ENCODE measurements around the gene ACTRT2.

ACTRT2 gene

DNA sequence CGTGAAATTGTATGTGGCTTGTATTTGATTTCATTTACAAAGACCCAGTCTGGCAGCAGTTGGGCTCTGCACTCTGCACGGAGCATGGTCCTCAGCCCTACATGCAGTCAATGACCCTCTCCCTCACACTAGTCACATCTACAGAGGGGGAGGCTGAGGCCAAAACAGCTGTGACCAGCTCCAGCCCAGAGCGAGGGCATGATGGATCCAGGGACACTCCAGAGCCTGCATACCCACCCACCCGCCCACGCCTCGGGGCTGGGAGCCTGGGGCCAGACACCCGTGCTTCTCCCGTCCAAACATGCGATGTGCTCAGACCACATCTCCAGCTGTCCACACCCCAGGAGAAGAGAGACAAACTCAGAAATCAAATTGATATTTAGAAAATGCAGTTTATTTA, 33.8 kb downstream of the ACTRT2 start:
- no peaks in the 10 kb centered on the region for H3K4me1 ChIP-seq (ENCODE audit: control insufficient read depth in 2 of 2, insufficient read depth in 2 of 2, low read length in 2 of 2)
- no peak overlapping the region for H3K4me3 ChIP-seq (ENCODE audit: low read length in 2 of 2)
- H3K9me3 ChIP-seq (ENCODE audit: control insufficient read depth in 2 of 2, low read length in 2 of 2) = no peaks in the 10 kb centered on the region
- H3K9ac ChIP-seq (ENCODE audit: low read depth in 1 of 2, low read length in 2 of 2) = no peak overlapping the region
- H3K27me3 ChIP-seq (ENCODE audit: control insufficient read depth in 2 of 2, insufficient read depth in 2 of 2, low read length in 2 of 2) = peaks cover 5 to 7% of the 10 kb centered on the region in 2 donors
- no peak overlapping the region for H3K27ac ChIP-seq (ENCODE audit: low read depth in 2 of 2, low read length in 2 of 2)
- H3K36me3 ChIP-seq (ENCODE audit: control insufficient read depth in 2 of 2, insufficient read depth in 2 of 2, low read length in 2 of 2) = no peaks in the 10 kb centered on the region

DNA sequence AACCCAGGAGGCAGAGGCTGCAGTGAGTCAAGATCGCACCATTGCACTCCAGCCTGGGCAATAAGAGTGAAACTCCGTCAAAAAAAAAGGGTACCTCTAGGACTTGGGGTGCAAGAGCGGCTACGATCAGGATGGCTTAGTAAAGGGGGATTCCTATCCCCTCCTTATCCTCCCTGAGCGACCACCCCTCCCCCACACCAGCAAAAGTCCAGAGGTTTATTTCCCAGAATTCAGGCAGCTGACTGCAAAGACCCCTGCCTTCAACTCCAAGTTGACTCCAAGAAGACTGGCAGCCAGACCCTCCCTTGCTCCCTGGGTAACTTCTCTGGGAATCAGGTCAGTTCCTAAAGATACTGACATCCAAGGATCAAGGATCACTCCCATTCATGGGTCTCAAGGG, 35.4 kb downstream of the ACTRT2 start:
- Histone ChIP-seq H3K27ac (ENCODE audit: low read depth in 2 of 2, low read length in 2 of 2) (no peak overlapping the region), H3K4me3 (ENCODE audit: low read length in 2 of 2) (no peak overlapping the region), H3K36me3 (ENCODE audit: control insufficient read depth in 2 of 2, insufficient read depth in 2 of 2, low read length in 2 of 2) (no peaks in the 10 kb centered on the region), H3K27me3 (ENCODE audit: control insufficient read depth in 2 of 2, insufficient read depth in 2 of 2, low read length in 2 of 2) (peaks cover 7 to 10% of the 10 kb centered on the region in 2 donors), H3K9me3 (ENCODE audit: control insufficient read depth in 2 of 2, low read length in 2 of 2) (no peaks in the 10 kb centered on the region), H3K9ac (ENCODE audit: low read depth in 1 of 2, low read length in 2 of 2) (no peak overlapping the region), H3K4me1 (ENCODE audit: control insufficient read depth in 2 of 2, insufficient read depth in 2 of 2, low read length in 2 of 2) (no peaks in the 10 kb centered on the region)

DNA sequence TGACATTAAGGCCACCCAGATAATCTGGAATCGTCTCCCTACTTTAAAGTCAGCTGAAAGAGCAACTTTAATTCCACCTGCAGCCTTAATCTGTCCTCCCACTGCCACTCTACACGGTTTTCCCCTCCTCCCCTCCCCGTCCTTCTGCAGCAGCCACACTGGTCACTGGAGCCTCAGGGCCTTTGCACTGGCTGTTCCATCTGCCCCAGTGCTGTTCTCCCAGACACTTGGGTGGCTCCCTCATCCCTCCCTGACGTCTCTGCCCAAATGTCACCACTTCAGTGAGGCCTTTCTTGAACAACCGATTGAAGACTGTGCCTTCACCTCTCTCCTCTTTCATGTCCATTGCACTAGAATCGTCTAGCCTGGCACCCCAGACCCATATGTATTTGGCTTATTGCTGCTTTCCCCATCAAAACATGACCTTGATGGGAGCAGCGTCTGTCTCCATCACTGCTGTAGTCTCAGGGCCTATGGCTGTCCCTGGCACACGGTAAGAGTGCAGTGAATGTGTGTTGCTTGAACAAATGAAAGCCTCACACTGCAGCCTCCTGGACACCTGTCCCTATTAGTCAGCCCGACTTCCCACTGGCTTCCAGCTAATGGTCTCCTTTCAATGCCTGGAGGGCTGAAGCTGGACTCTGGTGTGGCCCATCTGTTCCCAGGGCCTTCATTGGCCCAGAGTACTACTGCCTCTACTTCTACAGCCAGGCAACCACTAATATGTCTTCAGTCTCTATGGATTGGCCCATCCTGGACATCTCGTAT, 37.2 kb downstream of the ACTRT2 start:
- Histone ChIP-seq H3K4me1 (ENCODE audit: control insufficient read depth in 2 of 2, insufficient read depth in 2 of 2, low read length in 2 of 2) (no peaks in the 10 kb centered on the region), H3K27ac (ENCODE audit: low read depth in 2 of 2, low read length in 2 of 2) (no peak overlapping the region), H3K27me3 (ENCODE audit: control insufficient read depth in 2 of 2, insufficient read depth in 2 of 2, low read length in 2 of 2) (peaks cover 8 to 23% of the 10 kb centered on the region in 2 donors), H3K9me3 (ENCODE audit: control insufficient read depth in 2 of 2, low read length in 2 of 2) (no peaks in the 10 kb centered on the region), H3K9ac (ENCODE audit: low read depth in 1 of 2, low read length in 2 of 2) (no peak overlapping the region), H3K4me3 (ENCODE audit: low read length in 2 of 2) (no peak overlapping the region), H3K36me3 (ENCODE audit: control insufficient read depth in 2 of 2, insufficient read depth in 2 of 2, low read length in 2 of 2) (no peaks in the 10 kb centered on the region)

DNA sequence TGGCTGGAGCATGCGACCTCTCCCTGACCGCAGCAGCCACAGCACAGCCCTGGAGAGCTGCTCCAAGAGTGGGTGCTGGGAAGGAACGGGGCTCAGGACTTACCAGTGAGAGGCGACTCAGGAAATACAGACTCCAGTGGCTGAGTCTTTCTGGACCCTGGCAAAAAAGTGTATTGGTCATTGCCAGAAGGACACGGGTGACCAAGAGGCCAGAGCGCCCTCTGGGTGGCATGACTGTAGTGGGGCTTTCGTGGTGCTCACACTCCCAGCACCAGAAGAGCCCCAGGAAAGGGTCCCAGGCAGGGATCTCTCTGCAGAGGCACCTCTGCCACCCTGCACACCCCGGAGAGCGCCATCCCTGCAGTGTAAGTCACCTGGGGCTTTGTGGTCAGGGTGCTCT, 38.9 kb downstream of the ACTRT2 start:
- H3K4me3 ChIP-seq (ENCODE audit: low read length in 2 of 2) = no peak overlapping the region
- no peak overlapping the region for H3K9ac ChIP-seq (ENCODE audit: low read depth in 1 of 2, low read length in 2 of 2)
- no peaks in the 10 kb centered on the region for H3K9me3 ChIP-seq (ENCODE audit: control insufficient read depth in 2 of 2, low read length in 2 of 2)
- no peak overlapping the region for H3K27ac ChIP-seq (ENCODE audit: low read depth in 2 of 2, low read length in 2 of 2)
- no peaks in the 10 kb centered on the region for H3K4me1 ChIP-seq (ENCODE audit: control insufficient read depth in 2 of 2, insufficient read depth in 2 of 2, low read length in 2 of 2)
- H3K36me3 ChIP-seq (ENCODE audit: control insufficient read depth in 2 of 2, insufficient read depth in 2 of 2, low read length in 2 of 2) = no peaks in the 10 kb centered on the region
- peaks cover 19 to 39% of the 10 kb centered on the region in 2 donors for H3K27me3 ChIP-seq (ENCODE audit: control insufficient read depth in 2 of 2, insufficient read depth in 2 of 2, low read length in 2 of 2)

DNA sequence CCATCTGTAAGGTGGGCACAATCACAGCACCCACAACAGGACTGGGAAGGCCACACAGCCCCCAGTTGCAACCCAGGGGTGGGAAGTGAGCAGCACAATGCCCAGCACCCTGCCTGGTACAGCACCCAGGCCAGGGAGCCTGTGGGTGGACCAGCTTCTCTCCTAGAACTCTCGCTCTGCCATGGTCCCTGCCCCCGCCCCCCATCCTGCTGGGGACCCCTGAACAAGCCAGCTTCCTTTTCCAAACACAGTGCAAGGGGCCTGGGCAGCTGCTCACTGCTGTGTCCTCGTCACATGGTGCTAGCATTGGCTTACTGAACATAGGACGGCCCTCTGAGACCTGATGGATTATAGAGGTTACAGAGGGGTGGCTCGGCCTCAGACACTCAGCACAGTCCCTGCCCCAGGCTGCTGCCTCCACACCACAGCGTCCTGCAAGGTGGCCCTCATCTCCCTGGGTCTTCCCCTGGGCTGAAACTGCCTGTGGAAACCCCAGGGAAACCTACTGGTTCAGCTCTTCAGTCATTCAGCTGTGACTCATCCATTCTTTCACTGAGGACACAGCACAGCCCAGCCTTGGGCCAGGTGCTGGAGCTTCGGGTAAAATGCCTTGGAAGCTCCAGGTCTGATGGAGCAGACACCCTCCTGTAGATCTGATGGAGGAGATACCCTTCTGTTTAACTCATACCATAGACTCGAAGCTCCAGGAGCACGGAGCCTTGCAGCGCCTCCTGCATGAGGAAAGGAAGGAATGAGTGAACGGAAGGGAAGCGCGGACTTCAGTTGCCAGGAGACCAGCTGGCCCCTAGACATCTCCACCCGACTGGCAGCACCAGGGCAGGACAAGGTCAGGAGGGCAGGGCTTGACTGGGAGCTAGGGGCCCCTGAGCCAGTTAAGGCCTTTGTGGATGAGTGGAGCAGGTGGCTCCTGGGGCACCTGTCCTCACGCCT, 39.6 kb downstream of the ACTRT2 start:
- Histone ChIP-seq H3K36me3 (ENCODE audit: control insufficient read depth in 2 of 2, insufficient read depth in 2 of 2, low read length in 2 of 2) (no peaks in the 10 kb centered on the region), H3K9ac (ENCODE audit: low read depth in 1 of 2, low read length in 2 of 2) (no peak overlapping the region), H3K27me3 (ENCODE audit: control insufficient read depth in 2 of 2, insufficient read depth in 2 of 2, low read length in 2 of 2) (peaks cover 22 to 43% of the 10 kb centered on the region in 2 donors), H3K27ac (ENCODE audit: low read depth in 2 of 2, low read length in 2 of 2) (no peak overlapping the region), H3K9me3 (ENCODE audit: control insufficient read depth in 2 of 2, low read length in 2 of 2) (no peaks in the 10 kb centered on the region), H3K4me3 (ENCODE audit: low read length in 2 of 2) (no peak overlapping the region), H3K4me1 (ENCODE audit: control insufficient read depth in 2 of 2, insufficient read depth in 2 of 2, low read length in 2 of 2) (no peaks in the 10 kb centered on the region)

DNA sequence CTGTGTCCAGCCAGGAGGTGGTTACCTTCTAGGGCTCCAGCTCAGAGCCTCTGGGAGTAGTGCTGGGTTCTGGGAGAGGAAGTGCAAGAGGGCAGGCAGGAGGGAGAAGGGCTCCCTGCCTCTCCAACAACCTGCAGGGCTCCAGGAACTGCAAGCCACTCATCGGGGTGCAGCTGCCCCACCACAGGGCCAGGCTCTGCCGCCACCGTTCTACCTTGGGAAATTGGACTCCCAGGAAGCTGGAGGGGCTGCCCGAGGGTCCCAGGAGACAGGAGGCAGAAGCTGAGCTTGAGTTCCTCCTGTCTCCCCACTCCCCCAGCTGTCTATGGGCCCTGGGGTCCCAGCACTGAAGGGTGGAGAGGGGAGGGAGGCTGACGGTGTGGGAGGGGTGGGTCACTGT, 40.3 kb downstream of the ACTRT2 start:
- no peaks in the 10 kb centered on the region for H3K36me3 ChIP-seq (ENCODE audit: control insufficient read depth in 2 of 2, insufficient read depth in 2 of 2, low read length in 2 of 2)
- H3K27me3 ChIP-seq (ENCODE audit: control insufficient read depth in 2 of 2, insufficient read depth in 2 of 2, low read length in 2 of 2) = peaks cover 26 to 49% of the 10 kb centered on the region in 2 donors
- no peak overlapping the region for H3K4me3 ChIP-seq (ENCODE audit: low read length in 2 of 2)
- H3K4me1 ChIP-seq (ENCODE audit: control insufficient read depth in 2 of 2, insufficient read depth in 2 of 2, low read length in 2 of 2) = no peaks in the 10 kb centered on the region
- H3K9me3 ChIP-seq (ENCODE audit: control insufficient read depth in 2 of 2, low read length in 2 of 2) = no peaks in the 10 kb centered on the region
- no peak overlapping the region for H3K27ac ChIP-seq (ENCODE audit: low read depth in 2 of 2, low read length in 2 of 2)
- H3K9ac ChIP-seq (ENCODE audit: low read depth in 1 of 2, low read length in 2 of 2) = no peak overlapping the region

DNA sequence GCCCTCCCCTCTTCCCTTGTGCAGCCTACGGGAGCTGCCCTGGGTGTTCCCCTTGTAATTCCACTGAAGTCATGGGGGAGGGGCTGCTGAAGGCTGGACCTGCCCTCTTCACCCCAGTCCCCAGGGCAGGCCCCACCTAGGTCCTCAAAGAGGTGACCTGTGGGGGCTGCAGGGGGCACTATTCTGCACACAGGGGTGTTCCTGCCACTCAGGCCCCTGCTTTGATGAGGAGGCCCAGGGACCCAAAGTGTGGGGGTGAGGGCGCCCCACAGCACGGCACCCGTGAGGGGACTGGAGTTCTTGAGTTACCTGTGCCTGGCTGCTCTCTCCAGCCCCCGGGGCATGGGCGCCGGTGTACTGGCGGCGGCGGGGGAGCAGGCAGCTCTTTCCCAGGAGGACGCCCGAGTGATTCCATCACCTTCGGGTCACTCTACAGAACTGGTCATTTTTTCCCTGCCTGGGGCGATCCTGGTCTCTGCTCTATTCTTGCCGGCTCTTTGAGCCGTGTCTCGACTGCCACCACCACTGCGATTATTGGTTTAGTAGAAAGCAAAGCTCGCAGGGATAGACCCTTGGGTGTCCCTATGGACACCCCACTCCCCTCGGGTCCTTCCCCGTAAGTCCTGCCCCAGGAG, 40.8 kb downstream of the ACTRT2 start:
- H3K36me3 ChIP-seq (ENCODE audit: control insufficient read depth in 2 of 2, insufficient read depth in 2 of 2, low read length in 2 of 2) = no peaks in the 10 kb centered on the region
- peaks cover 31 to 54% of the 10 kb centered on the region in 2 donors for H3K27me3 ChIP-seq (ENCODE audit: control insufficient read depth in 2 of 2, insufficient read depth in 2 of 2, low read length in 2 of 2)
- H3K4me3 ChIP-seq (ENCODE audit: low read length in 2 of 2) = no peak overlapping the region
- no peak overlapping the region for H3K9ac ChIP-seq (ENCODE audit: low read depth in 1 of 2, low read length in 2 of 2)
- no peaks in the 10 kb centered on the region for H3K4me1 ChIP-seq (ENCODE audit: control insufficient read depth in 2 of 2, insufficient read depth in 2 of 2, low read length in 2 of 2)
- no peaks in the 10 kb centered on the region for H3K9me3 ChIP-seq (ENCODE audit: control insufficient read depth in 2 of 2, low read length in 2 of 2)
- H3K27ac ChIP-seq (ENCODE audit: low read depth in 2 of 2, low read length in 2 of 2) = no peak overlapping the region

DNA sequence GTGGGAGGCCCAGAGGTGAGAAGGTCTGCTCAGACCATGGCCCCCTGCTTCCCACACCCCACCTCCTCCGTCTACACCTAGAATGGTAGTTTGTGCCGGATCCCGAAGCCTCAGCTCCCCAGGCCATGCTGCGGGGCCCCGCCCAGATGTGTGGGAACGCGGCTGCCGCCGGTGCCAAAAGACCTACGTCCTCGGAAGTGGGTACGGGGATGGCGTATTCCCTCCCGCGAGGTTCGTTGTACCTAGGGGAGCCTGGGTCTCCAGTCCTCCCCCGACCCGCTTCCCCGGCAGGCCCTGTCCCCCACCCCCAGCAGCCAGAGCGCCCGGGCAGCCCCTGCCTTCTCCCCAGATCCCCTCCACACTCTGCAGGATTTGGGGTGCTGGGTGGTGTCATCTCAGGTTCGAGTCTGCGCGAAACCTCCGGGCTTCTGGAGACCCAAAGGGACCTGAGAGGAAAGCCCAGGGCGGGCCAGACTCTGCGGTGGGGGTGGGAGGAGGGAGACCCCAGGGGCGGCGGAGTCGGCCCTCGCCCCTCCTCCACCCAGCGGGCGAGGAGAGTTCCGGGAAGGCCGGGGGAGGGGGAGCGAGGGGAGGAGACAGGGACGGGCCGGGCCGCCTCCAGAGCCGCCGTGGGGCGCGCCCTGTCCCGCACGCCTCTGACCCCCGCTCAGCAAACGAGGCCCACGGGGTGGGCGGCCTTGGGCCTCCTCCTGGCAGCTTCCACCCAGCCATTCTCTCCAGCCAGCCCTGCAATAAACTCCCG, 41.5 kb downstream of the ACTRT2 start:
- no peak overlapping the region for H3K4me3 ChIP-seq (ENCODE audit: low read length in 2 of 2)
- H3K27ac ChIP-seq (ENCODE audit: low read depth in 2 of 2, low read length in 2 of 2) = no peak overlapping the region
- no peaks in the 10 kb centered on the region for H3K36me3 ChIP-seq (ENCODE audit: control insufficient read depth in 2 of 2, insufficient read depth in 2 of 2, low read length in 2 of 2)
- H3K4me1 ChIP-seq (ENCODE audit: control insufficient read depth in 2 of 2, insufficient read depth in 2 of 2, low read length in 2 of 2) = no peaks in the 10 kb centered on the region
- H3K9me3 ChIP-seq (ENCODE audit: control insufficient read depth in 2 of 2, low read length in 2 of 2) = no peaks in the 10 kb centered on the region
- H3K27me3 ChIP-seq (ENCODE audit: control insufficient read depth in 2 of 2, insufficient read depth in 2 of 2, low read length in 2 of 2) = peaks cover 31 to 57% of the 10 kb centered on the region in 2 donors
- no peak overlapping the region for H3K9ac ChIP-seq (ENCODE audit: low read depth in 1 of 2, low read length in 2 of 2)

DNA sequence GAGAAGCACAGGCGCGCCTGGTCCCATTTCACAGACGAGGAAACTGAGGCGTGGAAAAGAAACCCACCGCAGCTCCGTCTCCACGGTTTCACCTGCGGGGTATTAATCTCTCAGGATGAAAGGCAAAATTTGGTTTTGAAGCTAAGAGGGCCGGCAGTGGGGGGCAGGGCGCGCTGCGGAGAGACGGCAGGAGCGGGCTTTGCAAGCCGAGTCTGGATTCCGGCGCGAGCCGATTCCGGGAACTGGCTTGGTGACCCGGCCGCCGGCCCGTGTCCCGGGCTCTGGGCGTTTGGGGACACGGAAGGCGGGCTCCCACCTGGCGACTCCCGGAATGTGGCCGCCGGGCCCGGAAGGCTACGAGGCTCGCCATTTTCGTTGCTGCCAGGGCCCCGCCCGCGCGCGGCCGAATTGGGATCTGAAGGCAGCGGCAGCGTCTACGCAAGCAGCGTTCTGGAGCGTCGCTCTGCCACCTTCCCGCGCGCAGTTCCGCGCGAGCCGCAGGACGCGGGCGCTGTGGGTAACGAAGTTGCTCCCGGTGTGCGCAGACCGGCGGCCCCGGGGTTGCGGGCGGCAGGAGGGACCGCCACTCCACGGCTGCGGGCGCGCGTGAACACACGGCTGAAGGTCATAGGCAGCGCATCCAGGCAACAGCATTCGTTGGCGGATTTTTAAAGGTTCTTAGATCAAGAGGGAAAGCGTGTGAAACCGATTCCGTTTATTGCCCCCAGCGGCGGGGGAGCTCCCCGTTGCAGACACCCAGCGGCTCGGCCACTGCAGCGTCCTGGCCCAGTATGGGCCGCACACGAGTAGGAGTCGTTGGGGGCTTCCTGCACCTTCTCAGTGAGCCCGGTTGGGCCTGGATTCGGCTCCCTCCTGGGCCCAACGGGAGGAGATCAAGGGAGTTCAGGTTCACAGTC, 42.4 kb downstream of the ACTRT2 start:
- Histone ChIP-seq H3K4me1 (ENCODE audit: control insufficient read depth in 2 of 2, insufficient read depth in 2 of 2, low read length in 2 of 2) (no peaks in the 10 kb centered on the region), H3K9me3 (ENCODE audit: control insufficient read depth in 2 of 2, low read length in 2 of 2) (no peaks in the 10 kb centered on the region), H3K27me3 (ENCODE audit: control insufficient read depth in 2 of 2, insufficient read depth in 2 of 2, low read length in 2 of 2) (peaks cover 31 to 54% of the 10 kb centered on the region in 2 donors), H3K36me3 (ENCODE audit: control insufficient read depth in 2 of 2, insufficient read depth in 2 of 2, low read length in 2 of 2) (no peaks in the 10 kb centered on the region), H3K27ac (ENCODE audit: low read depth in 2 of 2, low read length in 2 of 2) (no peak overlapping the region), H3K9ac (ENCODE audit: low read depth in 1 of 2, low read length in 2 of 2) (no peak overlapping the region), H3K4me3 (ENCODE audit: low read length in 2 of 2) (no peak overlapping the region)

Measured in mucosa of rectum (tissue), 2 donors.